GM10266 (cell line): Measurements from ENCODE around the gene ADAM8.
"Not testable (repeated sequence)": the region's sequence is repeated elsewhere in the genome, so short reads cannot be mapped to it uniquely, and the experiment has no call there.

Experiments
- DNase-seq: peaks from one replicate; pipeline ENCODE4 v3.0.0; 2012; ENCODE audit errors: extremely low spot score
- TF ChIP-seq, protein P1 (sequence below): IDR thresholded peaks from 2 replicates; pipeline ENCODE4 v1.5.1; 2012; ENCODE audit warnings: mild to moderate bottlenecking, low read depth; ENCODE audit not compliant: control insufficient read depth, insufficient read depth; ENCODE audit errors: missing control alignments

The ADAM8 gene

DNA sequence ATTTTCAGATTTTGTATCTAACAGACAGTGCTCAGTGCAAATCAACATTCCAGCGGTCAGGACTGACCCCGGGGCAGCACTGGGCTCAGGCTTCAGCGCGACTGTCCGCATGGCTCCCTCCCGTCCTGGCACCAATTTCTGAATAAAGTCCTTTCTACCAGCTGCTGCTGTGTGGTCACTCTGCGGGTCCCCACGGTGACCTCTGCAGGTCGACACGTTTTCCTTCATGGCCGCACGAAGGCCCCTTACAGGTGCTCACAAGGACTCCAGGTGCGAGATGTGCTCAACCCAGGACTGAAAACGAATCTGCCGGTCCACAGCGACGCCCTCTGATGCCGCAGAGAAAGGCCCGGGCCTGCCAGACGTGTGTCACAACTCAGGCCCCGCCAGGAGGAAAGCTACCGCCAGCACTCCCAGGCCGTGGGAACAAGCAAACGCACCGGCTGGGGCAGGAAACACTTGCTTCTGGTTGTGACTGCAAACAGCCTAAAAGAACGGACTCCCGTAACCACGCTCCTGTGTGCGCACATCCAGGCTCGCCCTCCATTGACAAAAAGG, 50.3 kb downstream of the ADAM8 start:
- DNase-seq = no peak
- TF ChIP-seq, protein P1, sequence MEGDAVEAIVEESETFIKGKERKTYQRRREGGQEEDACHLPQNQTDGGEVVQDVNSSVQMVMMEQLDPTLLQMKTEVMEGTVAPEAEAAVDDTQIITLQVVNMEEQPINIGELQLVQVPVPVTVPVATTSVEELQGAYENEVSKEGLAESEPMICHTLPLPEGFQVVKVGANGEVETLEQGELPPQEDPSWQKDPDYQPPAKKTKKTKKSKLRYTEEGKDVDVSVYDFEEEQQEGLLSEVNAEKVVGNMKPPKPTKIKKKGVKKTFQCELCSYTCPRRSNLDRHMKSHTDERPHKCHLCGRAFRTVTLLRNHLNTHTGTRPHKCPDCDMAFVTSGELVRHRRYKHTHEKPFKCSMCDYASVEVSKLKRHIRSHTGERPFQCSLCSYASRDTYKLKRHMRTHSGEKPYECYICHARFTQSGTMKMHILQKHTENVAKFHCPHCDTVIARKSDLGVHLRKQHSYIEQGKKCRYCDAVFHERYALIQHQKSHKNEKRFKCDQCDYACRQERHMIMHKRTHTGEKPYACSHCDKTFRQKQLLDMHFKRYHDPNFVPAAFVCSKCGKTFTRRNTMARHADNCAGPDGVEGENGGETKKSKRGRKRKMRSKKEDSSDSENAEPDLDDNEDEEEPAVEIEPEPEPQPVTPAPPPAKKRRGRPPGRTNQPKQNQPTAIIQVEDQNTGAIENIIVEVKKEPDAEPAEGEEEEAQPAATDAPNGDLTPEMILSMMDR = no peak

DNA sequence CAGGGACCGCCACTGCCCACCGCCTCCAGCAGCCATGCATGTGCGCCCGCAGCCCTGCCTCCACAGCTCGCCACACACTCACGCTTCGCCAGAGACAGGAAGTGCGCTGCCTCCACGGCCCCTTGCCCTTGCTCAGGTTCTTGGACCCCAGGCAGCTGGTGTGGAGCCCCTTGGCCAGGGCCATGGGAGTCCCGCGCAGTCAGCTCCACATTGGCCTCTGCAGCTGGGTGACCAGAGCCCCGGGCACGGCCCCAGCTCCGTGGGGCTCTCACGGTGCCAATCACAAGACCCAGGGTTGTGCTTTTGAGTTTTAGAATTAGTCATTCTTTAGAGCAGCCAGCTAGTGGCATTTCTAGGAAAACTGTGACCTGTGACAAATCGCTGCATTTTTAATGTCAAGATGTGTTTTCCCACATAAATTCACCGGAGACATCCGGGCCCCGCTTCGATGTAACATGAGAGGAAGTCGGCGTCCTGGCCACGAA, 50.9 kb downstream of the ADAM8 start:
- no peak for DNase-seq
- TF ChIP-seq, protein P1 = no peak

DNA sequence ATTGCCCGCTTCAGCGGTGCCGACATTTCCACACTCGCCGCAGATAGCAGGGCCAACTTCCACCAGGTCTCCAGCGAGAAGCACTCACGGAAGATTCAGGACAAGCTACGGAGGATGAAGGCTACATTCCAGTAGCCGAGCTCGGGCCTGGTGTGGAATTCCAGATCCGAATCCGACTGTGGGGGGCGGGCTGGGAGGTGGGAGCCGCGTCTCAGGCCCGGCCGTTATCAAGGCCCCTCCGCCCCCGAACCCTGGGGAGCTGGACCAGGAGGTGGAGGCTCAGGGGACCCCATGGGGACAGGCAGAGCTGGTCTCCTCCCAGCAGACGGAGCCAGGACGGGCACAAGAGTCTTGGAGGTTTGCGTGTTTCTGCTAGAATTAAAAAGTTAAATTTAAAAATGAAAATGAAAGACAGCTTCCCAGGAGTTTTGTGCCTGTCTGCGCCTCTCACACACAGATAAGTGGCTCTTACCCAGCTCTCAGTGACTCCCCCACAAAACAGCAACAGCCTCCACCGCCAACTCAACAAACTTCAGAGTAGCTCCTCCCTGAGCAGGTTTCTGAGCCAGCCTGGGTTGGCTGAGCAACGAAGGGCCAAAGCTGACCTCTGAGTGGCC, 51.8 kb downstream of the ADAM8 start:
- DNase-seq = no peak
- TF ChIP-seq, protein P1 = no peak

DNA sequence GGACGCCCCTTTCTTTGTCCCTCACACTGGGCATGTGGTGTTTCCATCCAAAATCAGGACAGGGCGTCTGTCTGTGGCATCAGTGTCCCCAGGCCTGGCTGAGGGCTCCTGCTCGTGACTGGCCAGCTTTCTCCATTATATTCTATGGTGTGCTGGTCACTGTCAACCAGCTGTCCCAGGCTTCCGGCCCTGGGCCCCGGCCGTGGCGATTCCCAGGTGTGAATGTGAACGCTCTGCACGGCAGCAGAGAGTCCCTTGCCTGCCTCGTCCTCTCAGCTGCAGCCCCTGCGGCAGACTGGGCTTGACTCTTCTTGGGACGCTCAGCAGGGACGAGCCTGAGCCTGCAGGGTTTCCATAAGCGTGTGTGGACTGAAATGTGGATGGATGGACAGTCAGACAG, 52.6 kb downstream of the ADAM8 start:
- TF ChIP-seq, protein P1 = no peak
- no peak for DNase-seq

DNA sequence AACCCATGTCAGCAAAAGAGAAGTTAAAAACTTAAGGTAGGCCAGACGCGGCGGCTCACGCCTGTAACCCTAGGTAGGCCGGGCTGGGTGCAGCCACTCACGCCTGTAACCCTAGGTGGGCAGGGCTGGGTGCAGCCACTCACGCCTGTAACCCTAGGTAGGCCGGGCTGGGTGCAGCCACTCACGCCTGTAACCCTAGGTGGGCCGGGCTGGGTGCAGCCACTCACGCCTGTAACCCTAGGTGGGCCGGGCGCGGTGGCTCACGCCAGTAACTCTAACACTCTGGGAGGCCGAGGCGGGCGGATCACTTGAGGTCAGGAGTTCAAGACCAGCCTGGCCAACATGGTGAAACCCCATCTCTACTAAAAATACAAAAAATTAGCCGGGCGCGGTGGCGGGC, 54.9 kb downstream of the ADAM8 start:
- DNase-seq = not testable (repeated sequence)

DNA sequence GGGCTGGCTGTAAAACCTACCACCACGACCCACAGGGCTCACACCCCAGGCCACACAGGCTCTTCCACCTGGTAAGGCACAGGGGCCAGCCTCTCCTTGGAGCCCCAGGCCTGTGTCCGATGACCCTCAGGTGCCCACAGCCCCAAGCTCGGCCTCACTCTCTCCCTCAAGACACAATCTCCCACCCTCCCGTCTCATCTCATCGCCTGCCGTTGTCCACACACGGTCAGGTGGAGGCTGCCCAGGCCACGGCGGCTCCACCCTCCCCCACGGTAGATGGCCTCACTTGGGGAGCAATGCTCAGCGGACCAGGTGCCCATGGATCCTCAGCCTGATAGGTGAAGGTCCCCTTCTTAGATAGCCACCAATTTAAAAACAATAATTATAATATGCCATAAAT, 55.3 kb downstream of the ADAM8 start:
- DNase-seq = no peak
- TF ChIP-seq, protein P1 = no peak

DNA sequence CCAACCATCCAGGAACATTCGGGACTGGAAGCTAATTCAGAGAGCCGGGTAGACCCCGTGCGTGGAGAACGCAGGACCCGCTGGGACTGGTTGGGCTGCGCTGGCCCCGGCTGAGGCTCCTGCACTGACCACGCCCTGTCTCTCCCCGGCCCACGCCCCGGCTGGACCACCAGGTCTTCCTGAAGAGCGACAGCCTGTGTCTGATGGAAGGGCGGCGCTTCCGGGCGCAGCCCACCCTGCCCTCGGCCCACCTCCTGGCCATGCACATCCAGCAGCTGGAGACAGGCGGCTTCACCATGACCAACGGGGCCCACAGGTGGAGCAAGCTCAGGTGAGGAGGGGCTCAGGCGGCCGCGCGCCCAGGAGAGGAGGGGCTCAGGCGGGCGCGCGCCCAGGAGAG, 56.9 kb downstream of the ADAM8 start:
- no peak for DNase-seq

More for the DNA sequence above, 56.9 kb downstream of the ADAM8 start:
- TF ChIP-seq, protein P1 = no peak
